GM12891 (cell line): ENCODE data around the gene KRTAP10-11.

Experiments
- DNase-seq: peaks from one replicate; pipeline ENCODE4 v3.0.0; 2011; ENCODE audit warnings: low spot score; ENCODE audit not compliant: insufficient read length
- FAIRE-seq: peaks from 2 replicates; lab custom pipeline; 2011; peaks lifted over from hg19 to GRCh38; lab: Jason Lieb, UNC
- PAX5 ChIP-seq: IDR thresholded peaks from 2 replicates; pipeline ENCODE4 v1.6.1; 2011; ENCODE audit warnings: low read length, moderate library complexity, mild to moderate bottlenecking; ENCODE audit not compliant: insufficient read depth, severe bottlenecking
- POLR2A ChIP-seq: IDR thresholded peaks from 2 replicates; pipeline ENCODE4 v1.6.1; 2011; ENCODE audit warnings: low read depth, low read length, control low read depth
- POLR2AphosphoS5 ChIP-seq: IDR thresholded peaks from 2 replicates; pipeline ENCODE4 v1.6.1; 2011; ENCODE audit warnings: low read depth, low read length, control low read depth
- POU2F2 ChIP-seq: IDR thresholded peaks from 2 replicates; pipeline ENCODE4 v1.6.1; 2011; ENCODE audit warnings: low read depth, mild to moderate bottlenecking, control low read depth, low read length, moderate library complexity
- SPI1 ChIP-seq: IDR thresholded peaks from 2 replicates; pipeline ENCODE4 v1.6.1; 2011; ENCODE audit warnings: low read depth, low read length, control low read depth
- TAF1 ChIP-seq: IDR thresholded peaks from 2 replicates; pipeline ENCODE4 v1.6.1; 2011; ENCODE audit warnings: low read depth, low read length, control low read depth

Gene KRTAP10-11

DNA sequence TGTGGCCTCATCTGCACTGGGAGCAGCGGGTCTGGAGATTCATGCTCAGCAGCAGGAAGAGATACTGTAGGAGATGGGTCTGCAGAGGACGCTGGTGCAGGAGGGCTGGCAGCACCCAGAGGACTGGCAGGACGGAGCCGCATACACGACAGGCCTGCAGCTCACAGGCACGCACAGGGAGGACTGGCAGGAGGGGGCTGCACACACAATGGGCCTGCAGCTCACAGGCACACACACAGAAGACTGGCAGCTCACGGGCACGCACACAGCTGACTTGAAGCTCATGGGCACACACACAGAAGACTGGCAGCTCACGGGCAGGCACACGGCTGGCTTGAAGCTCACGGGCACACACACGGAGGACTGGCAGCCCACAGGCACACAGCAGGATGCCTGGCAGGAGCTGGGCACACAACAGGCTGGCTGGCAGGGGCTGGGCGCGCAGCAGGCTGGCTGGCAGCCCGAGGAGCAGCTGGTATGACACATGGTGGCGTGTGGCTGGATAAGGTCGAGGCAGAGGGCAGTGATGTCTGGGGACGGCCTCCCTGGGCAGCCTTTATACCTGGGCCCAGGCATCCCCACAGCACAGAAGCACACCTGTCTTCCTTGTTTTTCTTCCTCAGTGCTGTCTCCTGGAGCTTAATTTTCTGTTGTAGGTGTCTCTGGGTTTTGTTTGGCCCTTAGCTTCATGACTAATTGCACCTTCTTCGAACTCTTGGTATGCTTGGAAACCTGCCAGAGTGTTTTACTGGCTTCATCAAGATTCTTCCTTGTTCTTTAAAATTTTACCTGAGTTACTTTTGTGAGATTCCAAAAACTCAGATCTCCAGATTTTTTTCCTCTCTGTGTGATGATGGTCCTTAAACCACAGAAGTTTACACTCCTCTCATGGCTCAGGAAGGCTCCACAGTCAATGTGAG lies 20.4 kb downstream of the KRTAP10-11 start, which contains the start of gene KRTAP12-2:
Gene KRTAP12-2 (minus strand): TSS at position 527 of the 920 bp plus-strand sequence. CDS start 41 bp downstream, at position 486.
- DNase-seq (no peak), FAIRE-seq (no peak)
- TF ChIP-seq PAX5 (no peak), TAF1 (no peak), SPI1 (no peak), POLR2A (no peak), POLR2AphosphoS5 (no peak), POU2F2 (no peak)

DNA sequence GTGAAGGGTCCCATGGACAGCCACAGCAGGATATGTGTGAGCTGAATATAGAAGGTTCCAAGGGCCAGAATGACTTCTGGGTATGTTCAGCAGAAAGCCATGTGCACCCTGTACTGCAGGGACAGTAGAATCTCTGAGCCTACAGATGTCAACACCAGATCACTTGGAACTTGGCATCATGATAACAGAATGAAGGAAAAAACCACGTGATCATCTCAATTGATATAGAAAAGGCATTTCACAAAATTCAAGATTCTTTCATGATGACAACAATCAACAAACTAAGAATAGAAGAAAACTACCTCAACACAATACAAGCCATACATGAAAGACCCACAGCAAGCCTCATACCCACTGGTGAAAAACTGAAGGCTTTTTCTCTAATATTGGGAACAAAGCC lies 21.4 kb downstream of the KRTAP10-11 start:
- no peak for DNase-seq
- TF ChIP-seq POLR2AphosphoS5 (no peak), TAF1 (no peak), POU2F2 (no peak), POLR2A (no peak), SPI1 (no peak), PAX5 (no peak)
- FAIRE-seq, result no peak

DNA sequence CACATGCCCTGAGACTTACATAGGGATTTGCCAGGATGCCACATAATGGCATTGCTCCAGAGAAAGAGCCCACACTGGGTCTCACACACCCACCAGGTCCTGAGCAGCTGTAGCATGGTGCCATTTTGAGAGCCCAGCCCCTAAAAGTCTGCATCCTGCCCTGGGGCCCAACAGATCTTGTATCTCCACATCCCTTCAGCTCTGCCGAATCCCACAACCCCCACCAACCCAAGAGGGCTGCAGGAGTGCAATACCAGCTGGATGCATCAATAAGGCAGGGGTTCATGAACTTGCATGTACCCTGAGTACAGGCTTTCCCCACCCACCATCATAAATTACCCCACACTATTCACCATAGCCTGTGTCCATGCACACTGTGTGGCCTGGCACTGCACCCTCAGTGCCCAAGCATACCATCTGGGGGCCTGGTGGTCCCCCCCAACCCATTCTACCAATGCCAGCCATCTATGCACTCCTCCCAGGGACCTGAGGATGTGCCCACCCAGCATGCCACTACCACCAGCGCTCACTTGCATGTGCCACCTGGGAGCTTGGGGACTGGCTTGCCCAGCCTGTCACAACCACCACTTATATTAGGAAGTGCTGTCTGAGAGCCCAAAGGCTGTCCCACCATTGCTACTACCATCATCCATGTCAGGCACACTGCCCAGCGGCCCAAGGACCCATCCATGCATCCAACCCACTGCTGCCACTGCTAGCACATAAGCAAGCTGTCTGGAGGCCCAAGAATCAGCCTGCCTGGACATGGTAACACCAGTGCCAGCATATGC lies 24.6 kb downstream of the KRTAP10-11 start:
- DNase-seq (no peak), FAIRE-seq (no peak)
- TF ChIP-seq SPI1 (no peak), PAX5 (no peak), POLR2A (no peak), POLR2AphosphoS5 (no peak), POU2F2 (no peak), TAF1 (no peak)

DNA sequence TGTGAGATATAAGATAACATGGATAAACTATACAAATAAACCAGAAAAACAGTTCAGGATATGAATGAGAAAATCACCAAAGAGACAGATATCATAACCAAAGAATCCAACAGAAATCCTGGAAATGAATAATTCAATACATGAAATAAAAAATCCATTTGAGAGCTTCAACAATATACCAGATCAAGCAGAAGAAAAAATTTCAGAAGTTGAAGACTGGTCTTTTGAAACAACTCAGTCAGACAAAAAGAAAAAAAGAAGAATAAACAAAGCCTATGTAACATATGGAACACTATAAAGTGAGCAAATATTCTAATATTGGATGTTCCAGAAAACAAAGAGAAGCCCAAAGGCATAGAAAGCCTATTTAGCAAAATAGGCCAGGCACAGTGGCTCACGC lies 25.7 kb downstream of the KRTAP10-11 start:
- DNase-seq (no peak), FAIRE-seq (no peak)
- TF ChIP-seq POLR2AphosphoS5 (no peak), PAX5 (no peak), POU2F2 (no peak), POLR2A (no peak), SPI1 (no peak), TAF1 (no peak)

DNA sequence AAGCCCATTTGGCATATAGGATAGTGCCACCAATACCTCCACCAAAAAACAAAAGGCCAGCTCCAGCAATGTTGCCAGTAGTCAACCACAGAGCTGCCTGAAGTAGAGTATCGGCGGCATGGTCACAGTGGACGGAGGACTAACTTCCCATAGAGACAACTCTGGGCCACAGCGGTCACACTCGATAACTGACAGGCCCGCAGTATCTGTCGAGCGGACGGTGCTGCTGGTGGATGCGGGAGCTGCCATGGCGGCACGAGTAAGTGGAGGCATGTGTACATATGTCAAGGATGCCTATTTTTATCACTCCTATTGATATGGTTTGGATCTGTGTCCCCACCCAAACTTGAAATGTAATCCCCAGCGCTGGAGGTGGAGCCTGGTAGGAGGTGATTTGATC lies 31.7 kb downstream of the KRTAP10-11 start:
- no peak for TF ChIP-seq POLR2AphosphoS5
- TF ChIP-seq POLR2A, result no peak
- no peak for TF ChIP-seq TAF1
- TF ChIP-seq POU2F2, result no peak
- TF ChIP-seq SPI1, result no peak
- no peak for TF ChIP-seq PAX5
- FAIRE-seq (no peak), DNase-seq (no peak)

DNA sequence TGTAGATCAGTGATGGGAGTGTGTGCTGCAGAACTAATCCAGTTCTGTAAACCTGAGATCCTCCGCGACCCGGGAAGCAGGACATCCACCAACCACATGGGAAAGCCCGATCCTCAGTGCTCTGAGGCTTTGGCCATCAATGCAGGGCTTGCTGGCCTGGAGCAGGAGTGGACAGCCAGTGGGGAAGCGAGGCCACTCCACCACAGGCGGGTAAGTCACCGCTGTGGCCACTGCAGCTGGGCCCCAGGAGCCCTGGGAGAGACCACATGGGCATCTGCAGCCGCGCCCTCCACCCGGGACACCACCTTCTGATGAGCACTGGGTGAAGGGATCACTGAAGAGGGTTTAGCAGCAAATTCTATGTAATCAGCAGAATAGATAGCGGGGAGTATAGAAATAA lies 34.9 kb downstream of the KRTAP10-11 start:
- DNase-seq (no peak), FAIRE-seq (no peak)
- TF ChIP-seq POLR2A (no peak), SPI1 (no peak), POU2F2 (no peak), PAX5 (no peak), POLR2AphosphoS5 (no peak), TAF1 (no peak)

DNA sequence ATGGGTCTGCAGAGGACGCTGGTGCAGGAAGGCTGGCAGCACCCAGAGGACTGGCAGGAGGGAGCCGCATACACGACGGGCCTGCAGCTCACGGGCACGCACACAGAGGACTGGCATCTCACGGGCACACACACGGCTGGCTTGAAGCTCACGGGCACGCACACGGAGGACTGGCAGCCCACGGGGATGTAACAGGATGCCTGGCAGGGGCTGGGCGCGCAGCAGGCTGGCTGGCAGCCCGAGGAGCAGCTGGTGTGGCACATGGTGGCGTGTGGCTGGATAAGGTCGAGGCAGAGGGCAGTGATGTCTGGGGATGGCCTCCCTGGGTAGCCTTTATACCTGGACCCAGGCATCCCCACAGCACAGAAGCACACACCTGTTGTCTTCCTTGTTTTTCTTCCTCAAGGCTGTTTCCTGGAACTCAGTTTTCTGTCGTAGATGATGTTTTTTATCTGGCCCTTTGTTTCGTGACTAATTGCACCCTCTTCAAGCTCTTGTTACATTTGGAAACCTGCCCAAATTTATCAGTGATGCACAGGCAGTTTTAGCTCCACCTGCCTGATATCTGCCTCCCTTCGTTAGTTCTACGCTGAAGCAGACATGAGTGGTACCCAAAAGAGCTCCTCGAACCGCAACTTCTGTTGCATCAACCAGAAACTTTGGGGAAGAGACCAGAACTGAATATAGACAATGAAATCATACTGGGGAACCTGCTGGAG lies 35.8 kb downstream of the KRTAP10-11 start, which contains the start of gene KRTAP12-1:
Gene KRTAP12-1 (minus strand): TSS at position 303 of the 719 bp plus-strand sequence. CDS start 40 bp downstream, at position 263.
- DNase-seq, result no peak
- no peak for TF ChIP-seq SPI1
- no peak for TF ChIP-seq POU2F2
- TF ChIP-seq POLR2AphosphoS5, result no peak
- no peak for TF ChIP-seq PAX5
- TF ChIP-seq POLR2A, result no peak
- no peak for TF ChIP-seq TAF1
- no peak for FAIRE-seq

DNA sequence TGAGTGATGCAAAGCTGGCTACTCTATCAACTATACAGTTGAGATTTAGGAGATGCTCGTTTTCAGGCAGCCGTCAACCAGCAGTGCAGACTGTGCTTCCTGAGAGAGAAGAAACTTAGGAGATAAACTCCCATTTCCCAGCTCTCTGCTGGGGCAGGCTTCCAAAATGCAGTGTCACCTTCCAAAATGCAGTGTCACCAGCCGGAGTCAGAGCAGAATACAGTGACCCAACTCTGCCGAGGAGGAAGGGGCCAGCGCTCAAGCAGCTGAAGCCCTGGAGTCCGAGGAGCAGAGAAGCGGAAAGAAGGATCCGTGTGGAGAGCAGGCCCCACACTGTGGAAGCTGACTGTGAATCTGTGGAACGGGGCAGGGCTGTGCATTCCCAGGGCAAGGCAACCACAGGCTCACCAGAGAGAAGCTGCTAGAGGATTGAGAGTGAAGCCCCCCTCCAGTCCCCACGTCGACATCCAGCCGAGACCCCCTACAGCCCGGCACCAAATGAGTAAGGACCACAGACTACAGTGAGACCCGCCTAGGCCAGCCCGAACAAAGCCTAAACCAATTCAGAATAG lies 36.5 kb downstream of the KRTAP10-11 start:
- no peak for FAIRE-seq
- TF ChIP-seq POLR2A, result no peak
- no peak for TF ChIP-seq TAF1
- TF ChIP-seq POLR2AphosphoS5, result no peak
- no peak for TF ChIP-seq PAX5
- TF ChIP-seq SPI1, result no peak
- no peak for TF ChIP-seq POU2F2
- DNase-seq, result no peak

DNA sequence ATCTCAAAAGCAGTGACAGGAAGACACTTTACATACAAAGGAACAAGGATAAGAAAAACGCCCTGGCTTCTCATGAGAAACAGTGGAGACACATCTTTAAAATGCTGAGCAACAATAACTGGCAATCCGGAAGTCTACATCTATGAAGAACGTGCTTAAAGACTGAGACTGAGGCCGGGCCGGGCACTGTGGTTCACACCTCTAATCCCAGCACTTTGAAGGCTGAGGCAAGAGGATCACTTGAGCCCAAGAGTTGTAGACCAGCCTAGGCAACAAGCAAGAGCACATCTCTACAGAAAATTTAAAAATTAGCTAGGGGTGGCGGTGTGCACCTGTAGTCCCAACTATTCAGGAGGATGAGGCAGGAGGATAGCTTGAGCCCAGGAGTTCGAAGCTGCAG lies 37.9 kb downstream of the KRTAP10-11 start:
- FAIRE-seq (no peak), DNase-seq (no peak)
- TF ChIP-seq TAF1, result no peak
- no peak for TF ChIP-seq POU2F2
- TF ChIP-seq POLR2A, result no peak
- TF ChIP-seq POLR2AphosphoS5, result no peak
- TF ChIP-seq PAX5, result no peak
